H1 (cell line): ENCODE data around the gene GOLGA2. TPM values are rescaled to one million over a fixed set of nuclear protein-coding genes. Genes with fewer than 3 reads are reported as not detected.

Source experiments
- EP300 ChIP-seq, 2 experiments: IDR thresholded peaks; 1 replicate in 1 of 2; 2 replicates in 1 of 2; pipeline ENCODE4 v1.6.1; 2011 to 2012; ENCODE audit warnings: low read depth in 2 of 2, low read length in 2 of 2, mild to moderate bottlenecking in 2 of 2, borderline replicate concordance in 1 of 2, inconsistent platforms in 1 of 2, moderate library complexity in 1 of 2
- HDAC2 ChIP-seq, 2 experiments: fragments of 300-600 bp in 1 of 2; sonication (generic) in 1 of 2; IDR thresholded peaks; 2 replicates each; pipeline ENCODE4 v1.6.1; 2011 to 2012; ENCODE audit warnings: low read depth in 2 of 2, low read length in 2 of 2, mild to moderate bottlenecking in 2 of 2, moderate library complexity in 2 of 2, borderline replicate concordance in 1 of 2, inconsistent platforms in 1 of 2
- JUN ChIP-seq: IDR thresholded peaks from 2 replicates; pipeline ENCODE4 v1.6.1; 2011; ENCODE audit warnings: low read depth, mild to moderate bottlenecking, improper control_type of control experiment, low read length
- RBBP5 ChIP-seq: IDR thresholded peaks from 2 replicates; pipeline ENCODE4 v1.7.1; 2012; ENCODE audit warnings: low read depth, mild to moderate bottlenecking, inconsistent platforms, low read length, moderate library complexity, borderline replicate concordance
- TAF1 ChIP-seq: IDR thresholded peaks from 2 replicates; pipeline ENCODE4 v1.6.1; 2011; ENCODE audit warnings: mild to moderate bottlenecking, low read depth, low read length
- ZNF274 ChIP-seq: IDR thresholded peaks from 2 replicates; pipeline ENCODE4 v1.7.0; 2012; ENCODE audit warnings: low read length, borderline replicate concordance; ENCODE audit errors: extremely low read depth
- polyA plus RNA-seq, 7 experiments: library from polyadenylated mRNA; depleted of rRNA in 3 of 7; stranded (reverse) in 5 of 7; unstranded in 2 of 7; fragments of >200 nt in 5 of 7; fragments of 200-250 nt in 2 of 7; gene quantifications; 1 replicate in 5 of 7; 2 replicates in 1 of 7; 4 replicates in 1 of 7; pipeline versions ENCODE4 v1.2.1 to v1.2.3, GENCODE V29; 2011 to 2013; ENCODE audit warnings: missing spikeins in 2 of 7, mixed read lengths in 2 of 7
- total RNA-seq: library from RNA; stranded (reverse); fragmentation: NEBNext Ultra II Directional; extraction: Animal tissue kit (Norgen Biotek cat#: 25700); gene quantifications from 2 replicates; pipeline ENCODE4 v1.2.1, GENCODE V29; 2021
- TF ChIP-seq, protein P1 (sequence below): IDR thresholded peaks from 2 replicates; pipeline ENCODE4 v1.6.1; 2011; ENCODE audit warnings: low read depth, mild to moderate bottlenecking, low read length; ENCODE audit not compliant: insufficient read depth

The GOLGA2 gene
- total and polyA plus RNA-seq, 2 of the 8 experiments (the other 6 are each of a cell fraction or from before 2014, with no cell fraction given) = 13.1 to 43.6 TPM

DNA sequence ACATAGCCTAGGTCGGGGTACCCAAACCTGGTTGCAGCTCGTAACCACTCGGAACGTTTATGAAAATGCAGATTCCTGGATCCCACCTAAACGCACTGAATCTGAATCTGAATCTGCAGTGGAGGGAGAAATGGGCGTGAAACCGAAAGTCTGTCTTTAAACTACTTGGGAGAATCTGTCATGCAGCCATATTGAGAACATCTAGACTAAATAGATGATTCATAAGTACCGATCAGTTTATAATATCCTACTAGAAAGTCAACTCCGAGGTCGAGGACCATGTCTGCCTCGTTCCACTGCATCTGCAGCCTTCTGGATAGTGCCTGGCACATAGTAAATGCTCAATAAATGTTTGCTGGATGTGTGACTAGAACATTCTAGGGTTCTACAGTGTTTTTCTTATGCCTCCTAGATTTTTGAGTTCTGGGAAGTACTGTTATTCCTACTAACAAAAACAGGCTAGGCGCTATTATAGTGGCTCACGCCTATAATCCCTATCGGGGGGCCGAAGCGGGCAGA is 47.5 kb upstream of the GOLGA2 start (continued):
- TF ChIP-seq RBBP5 (no peak), EP300 (IDR thresholded peaks at IDR 0.05; ENCODE audit: borderline replicate concordance in 1 of 2, low read depth in 2 of 2, low read length in 2 of 2) (no peak), HDAC2 (IDR thresholded peaks at IDR 0.05; ENCODE audit: borderline replicate concordance in 1 of 2, low read depth in 2 of 2, low read length in 2 of 2) (no peak; a peak in 1 of 4 replicates), JUN (no peak), TAF1 (no peak), ZNF274 (no peak)
- TF ChIP-seq, protein P1, sequence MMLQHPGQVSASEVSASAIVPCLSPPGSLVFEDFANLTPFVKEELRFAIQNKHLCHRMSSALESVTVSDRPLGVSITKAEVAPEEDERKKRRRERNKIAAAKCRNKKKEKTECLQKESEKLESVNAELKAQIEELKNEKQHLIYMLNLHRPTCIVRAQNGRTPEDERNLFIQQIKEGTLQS = no peak
